HEK293 (cell line): ENCODE data around the gene ANGEL2.

ENCODE experiments used
- CTCF ChIA-PET: fragments of 350-600 bp; formaldehyde crosslinking; extraction: SDS; loops from one replicate; lab custom pipeline; 2021; ENCODE audit warnings: antibody characterized with exemption; lab: Yijun Ruan, JAX
- POLR2A ChIA-PET: fragments of 300-600 bp; formaldehyde crosslinking; extraction: SDS; loops from one replicate; lab custom pipeline; 2020; ENCODE audit warnings: antibody characterized with exemption, inconsistent platforms; lab: Yijun Ruan, JAX
- H3K27ac ChIP-seq: fragments of 200-500 bp; sonication (Bioruptor generic); 2 replicates; pipeline ENCODE4 v1.5.1; 2014; ENCODE audit warnings: low read depth, low read length, control low read depth, inconsistent platforms; ENCODE audit errors: extremely low read depth
- H3K36me3 ChIP-seq, 2 experiments: fragments of 200-500 bp in 1 of 2; sonication (Bioruptor generic) in 1 of 2; 1 replicate in 1 of 2; 2 replicates in 1 of 2; pipeline ENCODE4 v1.5.1; 2014 to 2017; ENCODE audit warnings: inconsistent platforms in 2 of 2, low read length in 2 of 2; ENCODE audit not compliant: control insufficient read depth in 2 of 2, insufficient read depth in 1 of 2
- H3K4me1 ChIP-seq: fragments of 200-500 bp; sonication (Bioruptor generic); 2 replicates; pipeline ENCODE4 v1.5.1; 2014; ENCODE audit warnings: mild to moderate bottlenecking, low read length, inconsistent platforms; ENCODE audit not compliant: control insufficient read depth, insufficient read depth
- H3K4me3 ChIP-seq: 2 replicates; pipeline ENCODE4 v1.5.1; 2011; ENCODE audit warnings: low read depth, mild to moderate bottlenecking, control low read depth, low read length, moderate library complexity
- H3K9me3 ChIP-seq: fragments of 200-500 bp; sonication (Bioruptor generic); 2 replicates; pipeline ENCODE4 v1.5.1; 2014; ENCODE audit warnings: low read depth, low read length, inconsistent platforms; ENCODE audit not compliant: control insufficient read depth, insufficient read depth
- AEBP2 ChIP-seq: fragments of 450-650 bp; formaldehyde crosslinking; IDR thresholded peaks from 2 replicates; pipeline ENCODE4 v1.5.1; 2016; ENCODE audit warnings: missing biosample characterization, missing genetic modification characterization, borderline replicate concordance
- GFI1B ChIP-seq: fragments of 450-650 bp; formaldehyde crosslinking; IDR thresholded peaks from 2 replicates; pipeline ENCODE4 v1.5.1; 2016; ENCODE audit warnings: missing biosample characterization, missing genetic modification characterization
- MZF1 ChIP-seq: fragments of 450-650 bp; formaldehyde crosslinking; IDR thresholded peaks from 2 replicates; pipeline ENCODE4 v1.5.1; 2017; ENCODE audit warnings: missing biosample characterization, missing genetic modification characterization, borderline replicate concordance
- PRDM10 ChIP-seq: fragments of 450-650 bp; formaldehyde crosslinking; IDR thresholded peaks from 2 replicates; pipeline ENCODE4 v1.5.1; 2016; ENCODE audit warnings: missing biosample characterization, missing genetic modification characterization
- SETDB1 ChIP-seq: IDR thresholded peaks from one replicate; pipeline ENCODE4 v1.6.1; 2017; ENCODE audit warnings: mild to moderate bottlenecking, low read length, moderate library complexity, mixed read lengths; ENCODE audit not compliant: insufficient read length
- SP3 ChIP-seq: fragments of 450-650 bp; formaldehyde crosslinking; IDR thresholded peaks from 2 replicates; pipeline ENCODE4 v1.5.1; 2016; ENCODE audit warnings: missing biosample characterization, missing genetic modification characterization
- SP7 ChIP-seq: fragments of 450-650 bp; formaldehyde crosslinking; IDR thresholded peaks from 2 replicates; pipeline ENCODE4 v1.5.1; 2016; ENCODE audit warnings: missing biosample characterization, missing genetic modification characterization
- ZBTB20 ChIP-seq: fragments of 450-650 bp; formaldehyde crosslinking; IDR thresholded peaks from 2 replicates; pipeline ENCODE4 v1.5.1; 2016; ENCODE audit warnings: missing biosample characterization, missing genetic modification characterization
- ZBTB49 ChIP-seq: fragments of 450-650 bp; formaldehyde crosslinking; IDR thresholded peaks from 2 replicates; pipeline ENCODE4 v1.5.1; 2016; ENCODE audit warnings: missing biosample characterization, missing genetic modification characterization, low read depth
- ZNF132 ChIP-seq: fragments of 450-650 bp; formaldehyde crosslinking; IDR thresholded peaks from 2 replicates; pipeline ENCODE4 v1.5.1; 2017; ENCODE audit warnings: missing biosample characterization, missing genetic modification characterization, borderline replicate concordance
- ZNF138 ChIP-seq: fragments of 450-650 bp; formaldehyde crosslinking; IDR thresholded peaks from 2 replicates; pipeline ENCODE4 v1.5.1; 2016; ENCODE audit warnings: missing biosample characterization, missing genetic modification characterization, borderline replicate concordance
- ZNF274 ChIP-seq, 2 experiments: fragments of 200-500 bp in 1 of 2; fragments of 450-650 bp in 1 of 2; sonication (Bioruptor generic) in 1 of 2; formaldehyde crosslinking in 1 of 2; IDR thresholded peaks; 2 replicates each; pipeline versions ENCODE4 v1.5.1 to v1.6.1; 2014 to 2016; ENCODE audit warnings: borderline replicate concordance in 1 of 2, inconsistent platforms in 1 of 2, low read length in 1 of 2, missing biosample characterization in 1 of 2, missing genetic modification characterization in 1 of 2
- ZNF324 ChIP-seq: fragments of 450-650 bp; formaldehyde crosslinking; IDR thresholded peaks from 2 replicates; pipeline ENCODE4 v1.5.1; 2016; ENCODE audit warnings: missing biosample characterization, missing genetic modification characterization
- ZNF501 ChIP-seq: fragments of 450-650 bp; formaldehyde crosslinking; IDR thresholded peaks from 2 replicates; pipeline ENCODE4 v1.5.1; 2016; ENCODE audit warnings: missing biosample characterization, missing genetic modification characterization
- ZNF544 ChIP-seq: fragments of 450-650 bp; formaldehyde crosslinking; IDR thresholded peaks from 2 replicates; pipeline ENCODE4 v1.5.0; 2017; ENCODE audit warnings: missing biosample characterization, missing genetic modification characterization
- ZNF555 ChIP-seq: fragments of 450-650 bp; formaldehyde crosslinking; conservative IDR thresholded peaks from 2 replicates; pipeline ENCODE4 v1.5.1; 2017; ENCODE audit warnings: missing biosample characterization, mild to moderate bottlenecking, missing genetic modification characterization, inconsistent platforms
- ZNF670 ChIP-seq: fragments of 450-650 bp; formaldehyde crosslinking; IDR thresholded peaks from 2 replicates; pipeline ENCODE4 v1.5.1; 2016; ENCODE audit warnings: missing biosample characterization, missing genetic modification characterization, low read depth

The ANGEL2 gene

GRCh38 chr1:212964102-212964501, 51.6 kb downstream of the ANGEL2 start:
- Histone ChIP-seq H3K9me3 (no peaks in the 10 kb centered on the region), H3K4me3 (no peak overlapping the region), H3K27ac (no peak overlapping the region), H3K4me1 (no peaks in the 10 kb centered on the region), H3K36me3 (peaks cover 0 to 3% of the 10 kb centered on the region in 2 experiments; a peak in 1 of 3 replicates)
- POLR2A ChIA-PET: no interaction called here
- TF ChIP-seq ZBTB20 (tag by site-specific recombination): no peak
- no peak for TF ChIP-seq MZF1 (tag by site-specific recombination)
- TF ChIP-seq SP3 (tag by site-specific recombination): no peak
- no peak for TF ChIP-seq ZBTB49 (tag by site-specific recombination)
- TF ChIP-seq ZNF670 (tag by site-specific recombination): no peak
- no peak for TF ChIP-seq ZNF132 (tag by site-specific recombination)
- no peak for TF ChIP-seq ZNF544 (tag by site-specific recombination)
- no peak for TF ChIP-seq SETDB1
- TF ChIP-seq ZNF501 (tag by site-specific recombination): no peak
- no peak for TF ChIP-seq SP7 (tag by site-specific recombination)
- TF ChIP-seq ZNF138 (tag by site-specific recombination): no peak
- TF ChIP-seq ZNF324 (tag by site-specific recombination): no peak
- TF ChIP-seq GFI1B: no peak
- TF ChIP-seq ZNF274 (IDR thresholded peaks at IDR 0.05; ENCODE audit: low read length): no peak
- TF ChIP-seq ZNF274 (tag by site-specific recombination; IDR thresholded peaks at IDR 0.05; ENCODE audit: borderline replicate concordance): no peak
- CTCF ChIA-PET: no interaction called here

- no peaks in the 10 kb centered on the region for H3K4me1 ChIP-seq
- ChIA-PET CTCF (no interaction called here), POLR2A (no interaction called here)
- H3K36me3 ChIP-seq: peaks cover 0 to 3% of the 10 kb centered on the region in 2 experiments; a peak in 2 of 3 replicates
- H3K9me3 ChIP-seq: no peaks in the 10 kb centered on the region
- H3K4me3 ChIP-seq: no peak overlapping the region
- no peak overlapping the region for H3K27ac ChIP-seq
- TF ChIP-seq AEBP2 (no peak), PRDM10 (tag by site-specific recombination) (peak; percentile 63), ZNF555 (tag by site-specific recombination) (no peak)
Measured at GRCh38 chr1:212962509-212962908, 53.2 kb downstream of the ANGEL2 start.
